Lung (tissue), 12 donors: ENCODE data around the gene RANBP17. TPM values are rescaled to one million over a fixed set of nuclear protein-coding genes. Genes with fewer than 3 reads are reported as not detected.
A peak's percentile ranks its signal among the peaks of the same experiment; 100 is the strongest.

Experiments used
- ATAC-seq: fragments of 200-7000 bp; cut with Tn5 transposase; one replicate; pipeline ENCODE4 v1.9.1; 2020; ENCODE audit warnings: moderate number of reproducible peaks; ENCODE audit not compliant: insufficient read depth, low FRiP score
- DNase-seq, 3 donors: peaks; one replicate each; pipeline ENCODE4 v3.0.0-alpha.2; 2013 to 2017
- H3K27ac ChIP-seq, 2 donors: one replicate each; pipeline ENCODE4 v1.5.1; 2013; ENCODE audit warnings: mild to moderate bottlenecking in 2 of 2, moderate library complexity in 2 of 2, control low read depth in 1 of 2, inconsistent platforms in 1 of 2, low read depth in 1 of 2, low read length in 1 of 2
- H3K27me3 ChIP-seq, 3 donors: one replicate each; pipeline ENCODE4 v1.5.1; 2013; ENCODE audit warnings: low read length in 2 of 3; ENCODE audit not compliant: control insufficient read depth in 3 of 3, insufficient read depth in 3 of 3
- H3K36me3 ChIP-seq, 4 donors: one replicate each; pipeline ENCODE4 v1.5.1; 2013; ENCODE audit warnings: low read length in 4 of 4, mild to moderate bottlenecking in 1 of 4, moderate library complexity in 1 of 4; ENCODE audit not compliant: control insufficient read depth in 4 of 4, insufficient read depth in 4 of 4
- H3K4me1 ChIP-seq, 5 donors: one replicate each; pipeline ENCODE4 v1.5.1; 2013; ENCODE audit warnings: low read length in 5 of 5, mild to moderate bottlenecking in 2 of 5, moderate library complexity in 1 of 5; ENCODE audit not compliant: control insufficient read depth in 5 of 5, insufficient read depth in 5 of 5
- H3K4me3 ChIP-seq: one replicate; pipeline ENCODE4 v1.5.1; 2013; ENCODE audit warnings: mild to moderate bottlenecking, control low read depth, moderate library complexity
- H3K9ac ChIP-seq, 2 donors: one replicate each; pipeline ENCODE4 v1.5.1; 2013; ENCODE audit warnings: low read length in 2 of 2, control low read depth in 1 of 2; ENCODE audit not compliant: insufficient read depth in 1 of 2
- H3K9me3 ChIP-seq, 4 donors: one replicate each; pipeline ENCODE4 v1.5.1; 2013; ENCODE audit warnings: low read length in 3 of 4, mild to moderate bottlenecking in 1 of 4, moderate library complexity in 1 of 4; ENCODE audit not compliant: control insufficient read depth in 4 of 4, insufficient read depth in 3 of 4
- WGBS, 2 donors: extraction: QIAGEN DNeasy Blood & Tissue Kit; methylation state at CpG; one replicate each; pipeline ENCODE4 v1.1.7; 2013; 5-methylcytosine and 5-hydroxymethylcytosine counted together
- polyA plus RNA-seq, 2 donors: library from polyadenylated mRNA; stranded (reverse); fragments of 200-250 nt; gene quantifications; one replicate each; pipeline ENCODE4 v1.2.1, GENCODE V29; 2013
- total RNA-seq, 2 donors: library from RNA; depleted of rRNA in 1 of 2; stranded (reverse); fragments of >200 nt in 1 of 2; gene quantifications; one replicate each; pipeline ENCODE4 v1.2.1, GENCODE V29; 2014 to 2021
- TF ChIP-seq, protein P1 (sequence below): IDR thresholded peaks from 2 replicates; pipeline ENCODE4 v1.5.1; 2012; ENCODE audit warnings: mild to moderate bottlenecking; ENCODE audit errors: control extremely low read depth, extremely low read depth
- donor health status: control.
- donor health status: control.
- donor health status: Bipolar disorder and iron deficiency.
- donor health status: healthy.
- donor health status: DM: yes; HTN: yes; CAD: no.

RANBP17 gene
- total and polyA plus RNA-seq, 4 donors: 1.8 to 130 (median 11.0) TPM

GRCh38 chr5:171205375-171205774 lies 343.6 kb downstream of the RANBP17 start:
- Histone ChIP-seq H3K9ac (no peak overlapping the region), H3K36me3 (no peaks in the 10 kb centered on the region), H3K4me3 (no peak overlapping the region), H3K27ac (no peak overlapping the region), H3K4me1 (no peaks in the 10 kb centered on the region), H3K9me3 (no peaks in the 10 kb centered on the region), H3K27me3 (no peaks in the 10 kb centered on the region)
- ATAC-seq: no peak
- 93 to 97% methylated on average over 8 of the region's 8 CpGs for WGBS, 2 donors
- no peak for DNase-seq
- TF ChIP-seq, protein P1, sequence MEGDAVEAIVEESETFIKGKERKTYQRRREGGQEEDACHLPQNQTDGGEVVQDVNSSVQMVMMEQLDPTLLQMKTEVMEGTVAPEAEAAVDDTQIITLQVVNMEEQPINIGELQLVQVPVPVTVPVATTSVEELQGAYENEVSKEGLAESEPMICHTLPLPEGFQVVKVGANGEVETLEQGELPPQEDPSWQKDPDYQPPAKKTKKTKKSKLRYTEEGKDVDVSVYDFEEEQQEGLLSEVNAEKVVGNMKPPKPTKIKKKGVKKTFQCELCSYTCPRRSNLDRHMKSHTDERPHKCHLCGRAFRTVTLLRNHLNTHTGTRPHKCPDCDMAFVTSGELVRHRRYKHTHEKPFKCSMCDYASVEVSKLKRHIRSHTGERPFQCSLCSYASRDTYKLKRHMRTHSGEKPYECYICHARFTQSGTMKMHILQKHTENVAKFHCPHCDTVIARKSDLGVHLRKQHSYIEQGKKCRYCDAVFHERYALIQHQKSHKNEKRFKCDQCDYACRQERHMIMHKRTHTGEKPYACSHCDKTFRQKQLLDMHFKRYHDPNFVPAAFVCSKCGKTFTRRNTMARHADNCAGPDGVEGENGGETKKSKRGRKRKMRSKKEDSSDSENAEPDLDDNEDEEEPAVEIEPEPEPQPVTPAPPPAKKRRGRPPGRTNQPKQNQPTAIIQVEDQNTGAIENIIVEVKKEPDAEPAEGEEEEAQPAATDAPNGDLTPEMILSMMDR: no peak

GRCh38 chr5:171207256-171207847 lies 345.5 kb downstream of the RANBP17 start:
- Histone ChIP-seq H3K27me3 (no peaks in the 10 kb centered on the region), H3K36me3 (no peaks in the 10 kb centered on the region), H3K27ac (no peak overlapping the region), H3K9me3 (no peaks in the 10 kb centered on the region), H3K9ac (no peak overlapping the region), H3K4me1 (no peaks in the 10 kb centered on the region), H3K4me3 (no peak overlapping the region)
- DNase-seq (peak; percentile 12 to 72 (median 68)), ATAC-seq (no peak)
- WGBS, 2 donors: 24 to 29% methylated on average over 6 of the region's 6 CpGs
- TF ChIP-seq, protein P1: peak; percentile 26

DNA sequence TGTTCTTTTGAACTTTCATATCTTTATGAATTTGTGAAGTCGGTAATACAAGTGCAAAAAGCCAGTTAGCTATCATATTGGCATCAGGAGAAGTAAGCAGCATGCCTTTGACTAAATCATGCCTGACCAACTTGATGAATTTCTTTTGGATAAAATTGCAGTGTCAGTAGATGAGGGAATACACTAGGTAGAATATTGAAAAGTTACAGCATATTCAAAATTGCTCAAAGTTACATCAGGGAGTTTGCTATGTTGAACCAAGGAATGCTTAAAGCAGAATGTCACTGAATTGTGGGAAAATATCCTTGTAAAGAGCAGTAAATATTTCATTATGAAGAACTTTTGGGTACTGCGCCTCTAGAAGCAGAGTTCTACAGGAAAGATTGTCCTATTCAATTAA lies 360.1 kb downstream of the RANBP17 start:
- DNase-seq: no peak
- no peak overlapping the region for H3K9ac ChIP-seq
- no peak overlapping the region for H3K4me3 ChIP-seq
- H3K4me1 ChIP-seq: peaks cover 0 to 1% (median 0%) of the 10 kb centered on the region in 5 donors
- H3K27me3 ChIP-seq: no peaks in the 10 kb centered on the region
- WGBS, 2 donors: 94 to 95% methylated on average over 2 of the region's 2 CpGs
- ATAC-seq: no peak
- TF ChIP-seq, protein P1: no peak
- no peak overlapping the region for H3K27ac ChIP-seq
- no peaks in the 10 kb centered on the region for H3K9me3 ChIP-seq
- H3K36me3 ChIP-seq: no peaks in the 10 kb centered on the region

- 66 to 90% methylated on average over 1 of the region's 1 CpG for WGBS, 2 donors
- H3K27ac ChIP-seq: no peak overlapping the region
Observed at GRCh38 chr5:171223927-171224326, 362.1 kb downstream of the RANBP17 start.

More at GRCh38 chr5:171223927-171224326, 362.1 kb downstream of the RANBP17 start:
- no peaks in the 10 kb centered on the region for H3K27me3 ChIP-seq
- no peaks in the 10 kb centered on the region for H3K9me3 ChIP-seq
- H3K36me3 ChIP-seq: no peaks in the 10 kb centered on the region
- no peak overlapping the region for H3K4me3 ChIP-seq
- H3K4me1 ChIP-seq: peaks cover 0 to 1% (median 0%) of the 10 kb centered on the region in 5 donors
- DNase-seq: no peak
- TF ChIP-seq, protein P1: no peak
- no peak overlapping the region for H3K9ac ChIP-seq
- ATAC-seq: no peak
